Jurkat, Clone E6-1 (cell line): Measurements from ENCODE around the gene PTPRN2.

ENCODE experiments used
- DNase-seq: peaks from one replicate; pipeline ENCODE4 v3.0.0-alpha.2; 2011; ENCODE audit warnings: low read depth, low spot score
- H3K4me3 ChIP-seq: 2 replicates; pipeline ENCODE4 v1.5.1; 2011; ENCODE audit warnings: mild to moderate bottlenecking, low read length, control low read depth, moderate library complexity

The PTPRN2 gene

GRCh38 chr7:158264881-158265742 lies 322.5 kb downstream of the PTPRN2 start:
- DNase-seq: no peak
- no peak overlapping the region for H3K4me3 ChIP-seq

DNA sequence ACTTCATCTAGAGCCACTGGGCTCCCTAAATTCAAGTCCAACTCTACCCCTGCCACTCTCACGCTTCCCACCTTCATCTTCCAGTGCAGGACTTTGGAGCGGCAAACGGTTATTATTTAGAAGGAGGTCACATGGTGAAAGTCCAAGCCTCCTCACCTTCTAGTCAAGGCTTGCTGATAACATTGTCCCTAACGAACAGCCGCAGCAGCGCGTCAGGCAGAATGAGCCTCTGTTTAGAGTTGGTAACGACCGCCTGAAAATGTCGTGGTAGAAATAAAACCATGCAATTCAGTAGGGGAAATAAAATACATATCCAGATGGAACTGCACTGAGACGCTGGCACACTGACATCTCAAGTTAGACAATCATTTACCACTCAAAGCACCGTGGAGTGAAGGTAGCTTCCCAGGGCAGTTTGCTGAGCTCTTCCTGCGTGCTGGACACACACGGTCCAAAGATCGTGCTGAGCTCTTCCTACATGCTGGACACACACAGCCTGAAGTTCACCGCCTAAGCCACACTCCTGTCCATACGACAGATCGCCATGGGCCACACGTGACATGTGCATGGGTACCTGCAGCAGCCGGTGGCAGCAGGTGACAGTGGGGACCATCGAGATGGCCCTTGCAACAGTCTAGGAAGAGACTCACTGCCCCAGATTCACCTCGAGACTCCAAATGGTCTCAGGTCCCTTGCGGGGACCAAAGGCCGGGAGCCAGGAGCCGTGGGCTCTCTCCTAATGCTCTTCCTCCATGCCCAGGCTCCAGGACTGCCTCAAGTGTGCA lies 323.5 kb downstream of the PTPRN2 start:
- DNase-seq: no peak
- no peak overlapping the region for H3K4me3 ChIP-seq

GRCh38 chr7:158263110-158263963 lies 324.3 kb downstream of the PTPRN2 start:
- no peak for DNase-seq
- no peak overlapping the region for H3K4me3 ChIP-seq

- no peak for DNase-seq
- no peak overlapping the region for H3K4me3 ChIP-seq
Observed at GRCh38 chr7:158262284-158263109, 325.1 kb downstream of the PTPRN2 start.

- no peak overlapping the region for H3K4me3 ChIP-seq
- DNase-seq: no peak
Observed at GRCh38 chr7:158261362-158262235, 326.0 kb downstream of the PTPRN2 start.

- DNase-seq: no peak
- no peak overlapping the region for H3K4me3 ChIP-seq
Observed at GRCh38 chr7:158260567-158261361, 326.9 kb downstream of the PTPRN2 start.

DNA sequence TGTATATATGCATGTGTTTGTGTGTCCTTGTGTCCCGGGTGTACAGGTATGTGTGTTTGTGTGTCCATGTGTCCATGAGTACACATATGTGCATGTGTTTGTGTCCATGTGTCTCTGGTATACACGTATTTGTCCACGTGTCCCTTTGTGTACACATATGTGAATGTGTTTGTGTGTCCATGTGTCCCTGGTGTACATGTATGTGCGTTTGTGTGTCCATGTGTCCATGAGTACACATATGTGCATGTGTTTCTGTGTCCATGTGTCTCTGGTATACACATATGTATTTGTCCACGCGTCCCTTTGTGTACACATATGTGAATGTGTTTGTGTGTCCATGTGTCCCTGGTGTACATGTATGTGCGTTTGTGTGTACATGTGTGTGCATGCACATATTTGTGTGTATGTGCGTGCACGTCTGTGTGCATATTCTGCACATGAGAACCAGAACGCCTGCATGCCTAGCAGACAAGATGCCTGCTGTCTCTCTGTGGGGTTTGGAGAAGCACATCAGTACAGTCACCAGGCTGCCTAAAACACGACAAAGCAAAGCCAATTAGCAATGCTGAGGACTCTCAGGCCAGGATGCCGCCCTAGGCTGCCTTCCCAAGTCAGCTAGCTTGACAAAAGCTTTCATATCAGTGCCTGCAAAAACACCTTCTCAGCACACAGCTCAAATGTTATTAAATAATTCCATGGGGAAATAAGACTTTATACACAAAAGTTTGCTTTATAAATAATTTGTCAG lies 327.8 kb downstream of the PTPRN2 start:
- no peak overlapping the region for H3K4me3 ChIP-seq
- DNase-seq: no peak

- DNase-seq: no peak
- no peak overlapping the region for H3K4me3 ChIP-seq
Observed at GRCh38 chr7:158259141-158259540, 328.5 kb downstream of the PTPRN2 start.

- no peak for DNase-seq
- H3K4me3 ChIP-seq: no peak overlapping the region
Observed at GRCh38 chr7:158258411-158259130, 329.1 kb downstream of the PTPRN2 start.

DNA sequence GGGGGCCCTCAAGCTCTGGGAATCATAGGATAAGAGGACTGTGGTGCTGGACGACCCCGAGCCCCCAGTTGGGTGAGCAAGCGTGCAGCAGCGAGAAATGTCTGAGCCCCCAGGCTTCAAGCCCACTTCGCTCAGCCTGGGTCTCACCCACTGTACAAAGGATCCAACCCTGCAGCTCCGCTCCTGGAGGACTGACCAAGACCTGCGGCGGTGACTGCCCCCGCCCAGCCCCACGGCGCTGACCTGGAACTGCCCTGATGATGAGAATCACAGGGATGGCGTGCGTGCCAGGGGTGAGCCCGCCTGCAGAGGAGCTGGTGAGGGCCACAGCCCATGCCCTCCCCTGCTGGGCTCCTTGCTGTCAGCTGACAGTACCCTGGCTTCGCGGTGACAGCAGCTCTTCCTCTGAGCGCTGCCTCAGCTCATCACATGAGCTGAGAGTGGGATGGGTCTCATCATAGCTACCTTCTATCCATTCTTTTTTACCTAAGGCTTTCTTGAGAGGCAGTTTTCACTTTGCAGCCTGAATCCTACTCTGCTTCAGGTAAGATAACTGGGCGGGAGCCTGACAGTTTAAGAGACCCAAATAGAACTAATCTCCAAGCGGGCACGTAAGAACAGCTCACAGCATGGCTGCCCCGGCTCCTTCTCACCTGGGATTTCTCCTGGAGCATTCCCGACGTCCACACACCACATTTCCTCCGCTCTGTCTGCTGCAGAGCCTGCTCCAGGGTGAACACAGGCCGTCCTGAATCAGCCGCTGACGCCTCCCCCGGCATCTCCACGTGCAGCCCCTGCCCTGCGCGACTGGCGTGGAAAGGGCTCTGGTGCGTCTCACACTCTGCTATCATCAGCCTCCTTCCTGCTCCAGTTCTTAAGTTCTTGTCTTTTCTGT lies 329.9 kb downstream of the PTPRN2 start:
- no peak for DNase-seq
- H3K4me3 ChIP-seq: no peak overlapping the region

- no peak for DNase-seq
Observed at GRCh38 chr7:158257001-158257400, 330.6 kb downstream of the PTPRN2 start.

DNA sequence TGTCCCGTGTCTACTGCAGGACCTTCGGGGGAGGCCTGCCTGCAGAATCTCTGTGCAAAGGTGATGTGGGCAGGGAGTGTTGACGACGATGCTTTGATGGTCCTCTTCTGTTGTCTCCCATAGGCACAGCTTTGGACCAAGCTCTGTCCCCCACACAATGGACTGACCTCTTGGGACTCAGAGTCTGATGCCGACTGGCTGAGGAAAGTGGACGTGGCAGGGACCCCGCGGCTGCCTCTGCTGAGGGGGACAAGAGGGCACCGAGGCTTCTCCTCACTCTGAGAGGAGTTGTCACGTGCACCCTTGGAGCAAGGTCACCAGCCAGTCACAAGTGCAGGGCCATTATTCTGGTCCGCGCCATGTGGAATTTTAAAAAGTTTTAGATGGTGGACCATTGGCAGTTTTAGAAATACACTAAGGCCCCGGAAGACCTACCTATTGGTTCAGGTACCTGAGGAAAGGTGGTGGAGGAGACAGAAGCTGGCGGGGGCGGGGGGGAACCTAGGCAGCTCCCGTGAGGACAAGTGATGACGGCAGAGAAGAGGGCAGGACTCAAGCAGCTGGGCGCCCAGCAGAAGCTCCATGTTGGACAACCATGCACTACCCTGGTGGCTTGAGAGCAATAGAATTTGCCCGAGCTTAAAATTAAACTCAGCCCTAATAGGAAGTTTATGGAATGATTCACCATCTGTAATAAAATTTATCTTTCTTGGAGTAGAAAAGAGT lies 331.4 kb downstream of the PTPRN2 start:
- no peak for DNase-seq
- no peak overlapping the region for H3K4me3 ChIP-seq

More at GRCh38 chr7:158257001-158257400, 330.6 kb downstream of the PTPRN2 start:
- no peak overlapping the region for H3K4me3 ChIP-seq

DNA sequence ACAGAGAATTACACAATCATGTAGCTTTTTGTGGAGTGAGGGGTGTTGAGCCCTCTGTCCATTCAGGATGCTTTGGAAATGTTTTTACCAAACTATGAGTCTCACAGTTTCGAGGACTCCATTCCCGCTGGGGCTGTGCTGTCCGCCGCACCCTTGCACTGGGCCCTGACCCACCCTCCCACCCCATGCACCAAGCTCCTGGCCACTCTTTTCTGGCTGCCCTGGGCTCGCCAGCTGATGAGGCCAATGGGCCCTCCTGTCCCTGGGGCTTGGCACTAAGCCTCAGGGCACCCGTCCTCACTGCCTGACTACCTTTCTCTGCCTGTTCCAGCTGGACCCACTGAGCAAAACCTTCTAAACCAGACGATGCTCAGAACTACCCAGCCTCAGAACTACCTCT lies 332.1 kb downstream of the PTPRN2 start:
- DNase-seq: no peak
- H3K4me3 ChIP-seq: no peak overlapping the region

DNA sequence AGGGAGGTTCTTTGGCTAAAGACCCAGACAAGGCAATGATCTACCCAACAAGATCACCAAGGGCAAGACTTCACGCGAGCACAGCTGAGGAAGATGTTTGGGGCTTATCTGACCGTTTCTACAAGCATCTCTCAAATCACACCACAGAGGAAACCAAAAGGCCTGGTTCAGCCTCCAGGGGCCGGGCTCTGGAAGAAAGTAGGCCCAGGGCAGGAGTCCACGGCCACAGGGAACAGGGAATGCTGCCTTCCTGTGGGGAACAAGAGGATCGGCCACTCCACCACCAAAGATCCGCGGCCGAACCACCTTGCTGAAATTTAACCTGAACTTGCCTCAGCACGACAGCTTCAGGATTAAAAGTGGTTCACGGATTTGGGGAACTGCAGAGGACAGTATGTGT lies 332.5 kb downstream of the PTPRN2 start:
- no peak for DNase-seq
- no peak overlapping the region for H3K4me3 ChIP-seq
